GM18505 (cell line): ENCODE measurements around the gene CEP57.

ENCODE experiments used
- ATAC-seq: cut with Tn5 transposase; IDR thresholded peaks from one replicate; pipeline ENCODE4 v1.9.1; 2021; ENCODE audit not compliant: unreplicated experiment
- POLR2A ChIP-seq: IDR thresholded peaks from 4 replicates; pipeline ENCODE4 v1.6.1; 2011; ENCODE audit warnings: borderline replicate concordance; ENCODE audit not compliant: insufficient read depth, insufficient read length; ENCODE audit errors: extremely low read depth

CEP57 gene

GRCh38 chr11:95789506-95790122 lies 684 bp upstream of the CEP57 start, which contains the start of gene FAM76B:
Gene FAM76B, minus strand, starts transcription at chr11:95789782. Its CDS starts 304 bp downstream, at chr11:95789478.
- TF ChIP-seq POLR2A = peak; percentile 70
- ATAC-seq = peak; percentile 67

- peak; percentile 6 for ATAC-seq
- no peak for TF ChIP-seq POLR2A
Observed at GRCh38 chr11:95790933-95791708, 823 bp downstream of the CEP57 start.

- no peak for TF ChIP-seq POLR2A
- ATAC-seq = no peak
Observed at GRCh38 chr11:95791709-95792033, 1.4 kb downstream of the CEP57 start.

- no peak for TF ChIP-seq POLR2A
- ATAC-seq = no peak
Observed at GRCh38 chr11:95792200-95792599, 1.9 kb downstream of the CEP57 start.

- no peak for TF ChIP-seq POLR2A
- ATAC-seq = no peak
Observed at GRCh38 chr11:95792700-95793099, 2.4 kb downstream of the CEP57 start.

GRCh38 chr11:95793116-95793515 lies 2.8 kb downstream of the CEP57 start:
- no peak for TF ChIP-seq POLR2A
- no peak for ATAC-seq

GRCh38 chr11:95794086-95794485 lies 3.8 kb downstream of the CEP57 start:
- no peak for TF ChIP-seq POLR2A
- no peak for ATAC-seq

- no peak for ATAC-seq
- TF ChIP-seq POLR2A = no peak
Observed at GRCh38 chr11:95795627-95796295, 5.5 kb downstream of the CEP57 start.

- ATAC-seq = no peak
Observed at GRCh38 chr11:95796501-95796900, 6.2 kb downstream of the CEP57 start.

GRCh38 chr11:95799546-95799945 lies 9.2 kb downstream of the CEP57 start:
- TF ChIP-seq POLR2A = no peak

More at GRCh38 chr11:95796501-95796900, 6.2 kb downstream of the CEP57 start:
- TF ChIP-seq POLR2A = no peak

GRCh38 chr11:95800438-95800837 lies 10.1 kb downstream of the CEP57 start:
- ATAC-seq = no peak

More at GRCh38 chr11:95799546-95799945, 9.2 kb downstream of the CEP57 start:
- no peak for ATAC-seq

GRCh38 chr11:95802806-95803205 lies 12.5 kb downstream of the CEP57 start:
- no peak for TF ChIP-seq POLR2A
- no peak for ATAC-seq

More at GRCh38 chr11:95800438-95800837, 10.1 kb downstream of the CEP57 start:
- no peak for TF ChIP-seq POLR2A

- no peak for TF ChIP-seq POLR2A
- no peak for ATAC-seq
Observed at GRCh38 chr11:95803973-95804372, 13.7 kb downstream of the CEP57 start.
